GM21367 (cell line): Measurements from ENCODE around the gene MYRF.

Experiments used
- ATAC-seq: cut with Tn5 transposase; IDR thresholded peaks from one replicate; pipeline ENCODE4 v1.9.1; 2021; ENCODE audit not compliant: unreplicated experiment

The MYRF gene

GRCh38 chr11:61815790-61816735 is 63.6 kb downstream of the MYRF start:
- peak; percentile 18 for ATAC-seq

- peak; percentile 40 for ATAC-seq
Observed at GRCh38 chr11:61816736-61817455, 64.5 kb downstream of the MYRF start, which contains the start of gene FADS1. Gene FADS1 (minus strand): TSS chr11:61817003. CDS start chr11:61816929, 74 bp downstream.

GRCh38 chr11:61817471-61818202 is 65.2 kb downstream of the MYRF start:
- no peak for ATAC-seq

GRCh38 chr11:61820174-61820573 is 67.7 kb downstream of the MYRF start:
- no peak for ATAC-seq

GRCh38 chr11:61826930-61827570 is 74.6 kb downstream of the MYRF start:
- no peak for ATAC-seq

- peak; percentile 48 for ATAC-seq
Observed at GRCh38 chr11:61827571-61828378, 75.3 kb downstream of the MYRF start, which contains the start of gene FADS2. Gene FADS2 (plus strand): TSS chr11:61828300. CDS start chr11:61828391, 91 bp downstream.

- ATAC-seq = no peak
Observed at GRCh38 chr11:61828379-61828628, 75.9 kb downstream of the MYRF start.

- no peak for ATAC-seq
Observed at GRCh38 chr11:61828629-61829407, 76.4 kb downstream of the MYRF start.

- no peak for ATAC-seq
Observed at GRCh38 chr11:61829806-61830205, 77.4 kb downstream of the MYRF start.

- no peak for ATAC-seq
Observed at GRCh38 chr11:61830237-61831105, 78.0 kb downstream of the MYRF start.

- ATAC-seq = no peak
Observed at GRCh38 chr11:61832207-61832606, 79.8 kb downstream of the MYRF start.

- ATAC-seq = no peak
Observed at GRCh38 chr11:61832754-61833153, 80.3 kb downstream of the MYRF start.

- ATAC-seq = no peak
Observed at GRCh38 chr11:61833471-61833870, 81.0 kb downstream of the MYRF start.

- ATAC-seq = no peak
Observed at GRCh38 chr11:61833926-61834277, 81.5 kb downstream of the MYRF start.

- ATAC-seq = peak; percentile 72
Observed at GRCh38 chr11:61834278-61835048, 82.0 kb downstream of the MYRF start.

GRCh38 chr11:61836193-61836592 is 83.8 kb downstream of the MYRF start:
- ATAC-seq = no peak

GRCh38 chr11:61837411-61838005 is 85.1 kb downstream of the MYRF start:
- no peak for ATAC-seq
